Prostate gland (tissue), 2 donors: ENCODE measurements around the gene SND1. TPM values are rescaled to one million over a fixed set of nuclear protein-coding genes. Genes with fewer than 3 reads are reported as not detected.

Source experiments
- DNase-seq: peaks from one replicate; pipeline ENCODE4 v3.0.0-alpha.2; 2019; ENCODE audit warnings: low spot score
- H3K27ac ChIP-seq, 2 donors: fragments of 200-600 bp; sonication (generic); 2 replicates each; pipeline ENCODE4 v1.5.1; 2017 to 2019
- H3K27me3 ChIP-seq: fragments of 200-600 bp; sonication (generic); replicated peaks from 2 replicates; pipeline ENCODE4 v1.5.1; 2019; ENCODE audit not compliant: insufficient read depth
- H3K36me3 ChIP-seq, 2 donors: fragments of 200-600 bp; sonication (generic); 1 replicate in 1 of 2; 2 replicates in 1 of 2; pipeline versions ENCODE4 v1.5.1 to v1.8.1; 2017 to 2019
- H3K4me1 ChIP-seq: fragments of 200-600 bp; sonication (generic); replicated peaks from 2 replicates; pipeline ENCODE4 v1.5.1; 2019
- H3K4me3 ChIP-seq, 2 donors: fragments of 200-600 bp; sonication (generic); 2 replicates each; pipeline ENCODE4 v1.5.1; 2017 to 2019
- H3K9me3 ChIP-seq: fragments of 200-600 bp; sonication (generic); 2 replicates; pipeline ENCODE4 v1.5.1; 2017
- CTCF ChIP-seq, 4 experiments: fragments of 200-600 bp in 2 of 4; fragments of 450-650 bp in 2 of 4; sonication (generic) in 2 of 4; IDR thresholded peaks; 1 replicate in 3 of 4; 2 replicates in 1 of 4; pipeline ENCODE4 v1.5.1; 2016 to 2019; ENCODE audit warnings: antibody characterized with exemption in 4 of 4, mild to moderate bottlenecking in 2 of 4, moderate library complexity in 2 of 4
- POLR2A ChIP-seq: fragments of 450-650 bp; IDR thresholded peaks from one replicate; pipeline ENCODE4 v1.6.1; 2016; ENCODE audit warnings: antibody characterized with exemption, mild to moderate bottlenecking
- POLR2AphosphoS5 ChIP-seq: sonication (generic); formaldehyde crosslinking; IDR thresholded peaks from one replicate; pipeline ENCODE4 v1.6.1; 2017; ENCODE audit warnings: antibody characterized with exemption
- WGBS: methylation state at CpG from one replicate; pipeline ENCODE4 v1.1.5; 2018; 5-methylcytosine and 5-hydroxymethylcytosine counted together
- intact Hi-C: fragments of 100-400 bp; cut with DNase I; formaldehyde crosslinking; loops from one replicate; pipeline ENCODE4 v1.14.2; 2022
- total RNA-seq, 2 donors: library from RNA; depleted of rRNA; stranded (reverse); fragments of >200 nt; gene quantifications; one replicate each; pipeline ENCODE4 v1.1.0, GENCODE V29; 2016

SND1 gene
- total RNA-seq, 2 donors from 2014 or later = 175 to 190 TPM

- Histone ChIP-seq H3K4me1 (no peaks in the 10 kb centered on the region), H3K36me3 (no peaks in the 10 kb centered on the region), H3K27me3 (no peaks in the 10 kb centered on the region), H3K9me3 (no peaks in the 10 kb centered on the region), H3K4me3 (no peak overlapping the region), H3K27ac (no peak overlapping the region)
- DNase-seq = no peak
- WGBS = 77% methylated on average over 3 of the region's 3 CpGs
- intact Hi-C loops = no loop called here
- TF ChIP-seq POLR2AphosphoS5 (no peak), CTCF (IDR thresholded peaks at IDR 0.05) (no peak), POLR2A (no peak)
Measured at GRCh38 chr7:127927348-127927696, 275.3 kb downstream of the SND1 start.

- no peak for DNase-seq
- intact Hi-C loops = no loop called here
- H3K27me3 ChIP-seq = no peaks in the 10 kb centered on the region
- H3K4me3 ChIP-seq = no peak overlapping the region
- H3K36me3 ChIP-seq = no peaks in the 10 kb centered on the region
- WGBS = 92% methylated on average over 3 of the region's 3 CpGs
- TF ChIP-seq POLR2AphosphoS5 (no peak), CTCF (IDR thresholded peaks at IDR 0.05) (no peak), POLR2A (no peak)
- H3K27ac ChIP-seq = no peak overlapping the region
- no peaks in the 10 kb centered on the region for H3K9me3 ChIP-seq
- H3K4me1 ChIP-seq = no peaks in the 10 kb centered on the region
Measured at GRCh38 chr7:127928222-127928621, 276.2 kb downstream of the SND1 start.

- H3K9me3 ChIP-seq = no peaks in the 10 kb centered on the region
- H3K27me3 ChIP-seq = no peaks in the 10 kb centered on the region
- DNase-seq = no peak
- no peak overlapping the region for H3K27ac ChIP-seq
- TF ChIP-seq CTCF (IDR thresholded peaks at IDR 0.05) = no peak
- no peak for TF ChIP-seq POLR2AphosphoS5
- TF ChIP-seq POLR2A = no peak
- intact Hi-C loops = no loop called here
- H3K36me3 ChIP-seq = no peaks in the 10 kb centered on the region
- WGBS = 73% methylated on average over 6 of the region's 6 CpGs
- H3K4me1 ChIP-seq = no peaks in the 10 kb centered on the region
- no peak overlapping the region for H3K4me3 ChIP-seq
Measured at GRCh38 chr7:127928852-127929251, 276.9 kb downstream of the SND1 start.

GRCh38 chr7:127930341-127931328 is 278.6 kb downstream of the SND1 start:
- Histone ChIP-seq H3K9me3 (no peaks in the 10 kb centered on the region), H3K27me3 (no peaks in the 10 kb centered on the region), H3K4me3 (no peak overlapping the region), H3K4me1 (no peaks in the 10 kb centered on the region), H3K27ac (no peak overlapping the region), H3K36me3 (no peaks in the 10 kb centered on the region)
- no peak for TF ChIP-seq POLR2AphosphoS5
- no peak for TF ChIP-seq CTCF (IDR thresholded peaks at IDR 0.05)
- no peak for TF ChIP-seq POLR2A
- intact Hi-C loops = no loop called here
- WGBS = 95% methylated on average over 3 of the region's 3 CpGs
- DNase-seq = no peak

- WGBS = 95% methylated on average over 1 of the region's 1 CpG
- no peaks in the 10 kb centered on the region for H3K27me3 ChIP-seq
- H3K4me1 ChIP-seq = no peaks in the 10 kb centered on the region
- no peak overlapping the region for H3K27ac ChIP-seq
- intact Hi-C loops = no loop called here
- H3K9me3 ChIP-seq = no peaks in the 10 kb centered on the region
- no peak for TF ChIP-seq POLR2AphosphoS5
- TF ChIP-seq POLR2A = no peak
- TF ChIP-seq CTCF (IDR thresholded peaks at IDR 0.05) = no peak
- no peak for DNase-seq
- H3K36me3 ChIP-seq = no peaks in the 10 kb centered on the region
- H3K4me3 ChIP-seq = no peak overlapping the region
Measured at GRCh38 chr7:127932076-127932475, 280.1 kb downstream of the SND1 start.
